K562 (cell line): ENCODE measurements around the gene EFCC1. TPM values are rescaled to one million over a fixed set of nuclear protein-coding genes. Genes with fewer than 3 reads are reported as not detected.

Source experiments
- CBX3 ChIP-seq, 2 experiments: IDR thresholded peaks; 1 replicate in 1 of 2; 2 replicates in 1 of 2; pipeline ENCODE4 v1.6.1; 2012; ENCODE audit warnings: inconsistent platforms in 2 of 2, low read length in 2 of 2, borderline replicate concordance in 1 of 2, control low read depth in 1 of 2
- ELF1 ChIP-seq: fragments of 200-800 bp; sonication (Bioruptor generic); IDR thresholded peaks from 2 replicates; pipeline ENCODE4 v1.6.1; 2016; ENCODE audit warnings: missing genetic modification characterization, missing compliant biosample characterization
- ELF4 ChIP-seq: fragments of 450-650 bp; formaldehyde crosslinking; IDR thresholded peaks from 2 replicates; pipeline ENCODE4 v1.4.0; 2022; ENCODE audit warnings: missing genetic modification characterization
- ETV1 ChIP-seq: fragments of 450-650 bp; conservative IDR thresholded peaks from 2 replicates; pipeline ENCODE4 v1.6.1; 2016; ENCODE audit warnings: missing genetic modification characterization, control low read depth, low read depth, missing compliant biosample characterization
- ETV5 ChIP-seq: sonication (generic); formaldehyde crosslinking; IDR thresholded peaks from 2 replicates; pipeline ENCODE4 v1.4.0; 2020; ENCODE audit warnings: low read depth, mild to moderate bottlenecking, missing genetic modification reagents
- GTF3C2 ChIP-seq: IDR thresholded peaks from 3 replicates; pipeline ENCODE4 v1.6.1; 2011; ENCODE audit warnings: borderline replicate concordance, mild to moderate bottlenecking, moderate library complexity; ENCODE audit not compliant: insufficient read length; ENCODE audit errors: extremely low read depth
- NFYB ChIP-seq: IDR thresholded peaks from 2 replicates; pipeline ENCODE4 v1.6.1; 2011; ENCODE audit warnings: mild to moderate bottlenecking, moderate library complexity; ENCODE audit not compliant: insufficient read length; ENCODE audit errors: extremely low read depth
- POLR2G ChIP-seq: fragments of 200-400 bp; formaldehyde crosslinking; IDR thresholded peaks from 2 replicates; pipeline ENCODE4 v1.6.1; 2017; ENCODE audit warnings: low read depth, mild to moderate bottlenecking, antibody characterized with exemption, low read length, moderate library complexity
- PRPF4 ChIP-seq: fragments of 200-400 bp; formaldehyde crosslinking; IDR thresholded peaks from one replicate; pipeline ENCODE4 v1.6.1; 2017; ENCODE audit warnings: low read length, low read depth, mild to moderate bottlenecking; ENCODE audit not compliant: insufficient read depth, poor library complexity, severe bottlenecking
- RCOR1 ChIP-seq, 2 experiments: IDR thresholded peaks; 2 replicates each; pipeline ENCODE4 v1.6.1; 2012; ENCODE audit warnings: low read depth in 2 of 2, low read length in 2 of 2, borderline replicate concordance in 1 of 2, improper control_type of control experiment in 1 of 2
- SOX6 ChIP-seq: fragments of 450-650 bp; IDR thresholded peaks from 2 replicates; pipeline ENCODE4 v1.6.1; 2014; ENCODE audit warnings: mild to moderate bottlenecking
- SP1 ChIP-seq: sonication (generic); formaldehyde crosslinking; IDR thresholded peaks from 2 replicates; pipeline ENCODE4 v1.8.1; 2022; ENCODE audit warnings: mild to moderate bottlenecking, missing genetic modification reagents
- TAL1 ChIP-seq: fragments of 450-650 bp; IDR thresholded peaks from 2 replicates; pipeline ENCODE4 v1.6.1; 2016; ENCODE audit warnings: mild to moderate bottlenecking
- THRB ChIP-seq: fragments of 450-650 bp; formaldehyde crosslinking; conservative IDR thresholded peaks from 2 replicates; pipeline ENCODE4 v1.4.0; 2022; ENCODE audit warnings: mild to moderate bottlenecking, missing genetic modification characterization
- ZHX1 ChIP-seq: fragments of 150-350 bp; conservative IDR thresholded peaks from 2 replicates; pipeline ENCODE4 v1.6.1; 2014; ENCODE audit warnings: low read length
- polyA plus RNA-seq, 8 experiments: library from polyadenylated mRNA; depleted of rRNA in 4 of 8; stranded (reverse) in 5 of 8; unstranded in 3 of 8; fragments of >200 nt; fragmentation: Nextera tagmentation in 2 of 8; fragmentation: Illumina TruSeq in 1 of 8; extraction: Ambion mirVana in 2 of 8; extraction: Trizol in 1 of 8; gene quantifications; 2 replicates each; pipeline versions ENCODE4 v1.2.1 to v1.2.3, GENCODE V29; 2011 to 2014; ENCODE audit warnings: inconsistent platforms in 1 of 8, missing spikeins in 1 of 8
- total RNA-seq, 7 experiments: library from RNA; depleted of rRNA in 6 of 7; stranded (reverse); fragments of >200 nt in 6 of 7; fragmentation: Illumina TruSeq in 2 of 7; extraction: Trizol in 2 of 7; gene quantifications; 2 replicates each; pipeline versions ENCODE4 v1.2.1 to v1.2.3, GENCODE V29; 2011 to 2021; ENCODE audit warnings: low replicate concordance in 1 of 7

EFCC1 gene
- total and polyA plus RNA-seq, 9 of the 15 experiments (the other 6 are each of a cell fraction or from before 2014, with no cell fraction given): not detected

GRCh38 chr3:129026728-129027543, 25.8 kb downstream of the EFCC1 start (continued):
- TF ChIP-seq GTF3C2 (peak; percentile 45), NFYB (peak; percentile 71), CBX3 (IDR thresholded peaks at IDR 0.05; ENCODE audit: borderline replicate concordance in 1 of 2, low read length in 2 of 2) (peak in 1 of 2 experiments; percentile 77; a peak in 1 of 3 replicates), POLR2G (peak; percentile 83), ETV1 (peak; percentile 62), ETV5 (peak; percentile 61; the same call in 1 of the 2 replicates), ELF1 (tag) (peak; percentile 32; the same call in 1 of the 2 replicates), TAL1 (no peak), RCOR1 (IDR thresholded peaks at IDR 0.05; ENCODE audit: borderline replicate concordance in 1 of 2, low read depth in 2 of 2, low read length in 2 of 2) (0 out of 4 replicates have a peak, but pooled peaks of 1 of the 2 experiments have one; percentile 5), PRPF4 (no peak), SP1 (peak; percentile 61; the same call in 1 of the 2 replicates), ZHX1 (no peak), ELF4 (no peak), SOX6 (0 out of 2 replicates have a peak, but pooled peaks have one; percentile 23), THRB (CRISPR knock-in tag) (no peak)
